GM12801 (cell line): ENCODE results near the gene DEAF1.

ENCODE experiments used
- CTCF ChIP-seq: IDR thresholded peaks from one replicate; pipeline ENCODE4 v1.5.1; 2011; ENCODE audit warnings: control low read depth; ENCODE audit not compliant: insufficient read length; ENCODE audit errors: extremely low read depth

Gene DEAF1

GRCh38 chr11:673866-674265 is 21.2 kb downstream of the DEAF1 start:
- no peak for TF ChIP-seq CTCF

GRCh38 chr11:665704-666281 is 29.2 kb downstream of the DEAF1 start:
- no peak for TF ChIP-seq CTCF

GRCh38 chr11:665062-665703 is 29.8 kb downstream of the DEAF1 start:
- no peak for TF ChIP-seq CTCF

GRCh38 chr11:662689-663274 is 32.2 kb downstream of the DEAF1 start:
- no peak for TF ChIP-seq CTCF

- TF ChIP-seq CTCF: no peak
These were observed 34.2 kb downstream of the DEAF1 start for GRCh38 chr11:660681-661444.

GRCh38 chr11:660281-660680 is 34.7 kb downstream of the DEAF1 start:
- TF ChIP-seq CTCF: no peak

GRCh38 chr11:659532-660085 is 35.4 kb downstream of the DEAF1 start:
- TF ChIP-seq CTCF: no peak
